Measurements from ENCODE around the gene IKBIP. TPM values are rescaled to one million over a fixed set of nuclear protein-coding genes. Genes with fewer than 3 reads are reported as not detected.

IKBIP gene
- total RNA-seq, 1 experiment from 2014 or later: 14.5 TPM

DNA sequence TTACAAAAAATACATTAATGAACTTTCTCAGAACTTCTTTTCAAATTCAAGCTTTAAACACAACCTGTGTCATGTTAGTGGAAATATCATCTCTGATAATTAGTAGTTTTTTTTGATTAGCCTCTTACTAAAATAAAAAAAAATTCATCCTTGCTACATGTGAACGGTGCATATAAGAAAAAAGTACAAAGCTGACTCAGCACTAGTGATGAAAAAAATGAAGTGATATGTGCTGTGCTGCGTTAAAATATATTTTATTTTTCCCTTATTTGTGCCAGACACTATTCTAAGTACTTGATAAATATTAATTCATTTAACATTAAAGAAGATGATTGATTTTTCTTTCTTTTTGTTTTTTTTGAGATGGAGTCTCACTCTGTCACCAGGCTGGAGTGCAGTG lies 7.5 kb downstream of the IKBIP start:
- RAD21 ChIA-PET (ENCODE audit: low non-redundant PET in 1 of 2, low total read pairs in 2 of 2, uncharacterized antibody in 2 of 2, unreplicated experiment in 2 of 2): no interaction called here
- TF ChIP-seq SP1 (IDR thresholded peaks at IDR 0.05; ENCODE audit: low read depth) (no peak), RAD21 (IDR thresholded peaks at IDR 0.05; ENCODE audit: low read depth) (no peak), JUND (IDR thresholded peaks at IDR 0.05) (no peak), EZH2 (IDR thresholded peaks at IDR 0.05) (no peak), ZFX (IDR thresholded peaks at IDR 0.05) (no peak), CEBPB (IDR thresholded peaks at IDR 0.05; ENCODE audit: low read depth) (no peak), YY1 (IDR thresholded peaks at IDR 0.05; ENCODE audit: extremely low read depth, insufficient replicate concordance, low read depth, low read length) (no peak)
- TF ChIP-seq, protein P1, sequence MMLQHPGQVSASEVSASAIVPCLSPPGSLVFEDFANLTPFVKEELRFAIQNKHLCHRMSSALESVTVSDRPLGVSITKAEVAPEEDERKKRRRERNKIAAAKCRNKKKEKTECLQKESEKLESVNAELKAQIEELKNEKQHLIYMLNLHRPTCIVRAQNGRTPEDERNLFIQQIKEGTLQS (IDR thresholded peaks at IDR 0.05): no peak
- TF ChIP-seq, protein P2, sequence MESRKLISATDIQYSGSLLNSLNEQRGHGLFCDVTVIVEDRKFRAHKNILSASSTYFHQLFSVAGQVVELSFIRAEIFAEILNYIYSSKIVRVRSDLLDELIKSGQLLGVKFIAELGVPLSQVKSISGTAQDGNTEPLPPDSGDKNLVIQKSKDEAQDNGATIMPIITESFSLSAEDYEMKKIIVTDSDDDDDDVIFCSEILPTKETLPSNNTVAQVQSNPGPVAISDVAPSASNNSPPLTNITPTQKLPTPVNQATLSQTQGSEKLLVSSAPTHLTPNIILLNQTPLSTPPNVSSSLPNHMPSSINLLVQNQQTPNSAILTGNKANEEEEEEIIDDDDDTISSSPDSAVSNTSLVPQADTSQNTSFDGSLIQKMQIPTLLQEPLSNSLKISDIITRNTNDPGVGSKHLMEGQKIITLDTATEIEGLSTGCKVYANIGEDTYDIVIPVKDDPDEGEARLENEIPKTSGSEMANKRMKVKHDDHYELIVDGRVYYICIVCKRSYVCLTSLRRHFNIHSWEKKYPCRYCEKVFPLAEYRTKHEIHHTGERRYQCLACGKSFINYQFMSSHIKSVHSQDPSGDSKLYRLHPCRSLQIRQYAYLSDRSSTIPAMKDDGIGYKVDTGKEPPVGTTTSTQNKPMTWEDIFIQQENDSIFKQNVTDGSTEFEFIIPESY (IDR thresholded peaks at IDR 0.05; ENCODE audit: extremely low read depth, insufficient replicate concordance, low read length): no peak
- TF ChIP-seq, protein P3, sequence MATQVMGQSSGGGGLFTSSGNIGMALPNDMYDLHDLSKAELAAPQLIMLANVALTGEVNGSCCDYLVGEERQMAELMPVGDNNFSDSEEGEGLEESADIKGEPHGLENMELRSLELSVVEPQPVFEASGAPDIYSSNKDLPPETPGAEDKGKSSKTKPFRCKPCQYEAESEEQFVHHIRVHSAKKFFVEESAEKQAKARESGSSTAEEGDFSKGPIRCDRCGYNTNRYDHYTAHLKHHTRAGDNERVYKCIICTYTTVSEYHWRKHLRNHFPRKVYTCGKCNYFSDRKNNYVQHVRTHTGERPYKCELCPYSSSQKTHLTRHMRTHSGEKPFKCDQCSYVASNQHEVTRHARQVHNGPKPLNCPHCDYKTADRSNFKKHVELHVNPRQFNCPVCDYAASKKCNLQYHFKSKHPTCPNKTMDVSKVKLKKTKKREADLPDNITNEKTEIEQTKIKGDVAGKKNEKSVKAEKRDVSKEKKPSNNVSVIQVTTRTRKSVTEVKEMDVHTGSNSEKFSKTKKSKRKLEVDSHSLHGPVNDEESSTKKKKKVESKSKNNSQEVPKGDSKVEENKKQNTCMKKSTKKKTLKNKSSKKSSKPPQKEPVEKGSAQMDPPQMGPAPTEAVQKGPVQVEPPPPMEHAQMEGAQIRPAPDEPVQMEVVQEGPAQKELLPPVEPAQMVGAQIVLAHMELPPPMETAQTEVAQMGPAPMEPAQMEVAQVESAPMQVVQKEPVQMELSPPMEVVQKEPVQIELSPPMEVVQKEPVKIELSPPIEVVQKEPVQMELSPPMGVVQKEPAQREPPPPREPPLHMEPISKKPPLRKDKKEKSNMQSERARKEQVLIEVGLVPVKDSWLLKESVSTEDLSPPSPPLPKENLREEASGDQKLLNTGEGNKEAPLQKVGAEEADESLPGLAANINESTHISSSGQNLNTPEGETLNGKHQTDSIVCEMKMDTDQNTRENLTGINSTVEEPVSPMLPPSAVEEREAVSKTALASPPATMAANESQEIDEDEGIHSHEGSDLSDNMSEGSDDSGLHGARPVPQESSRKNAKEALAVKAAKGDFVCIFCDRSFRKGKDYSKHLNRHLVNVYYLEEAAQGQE (IDR thresholded peaks at IDR 0.05; ENCODE audit: low read depth): no peak
- TF ChIP-seq, protein P4, sequence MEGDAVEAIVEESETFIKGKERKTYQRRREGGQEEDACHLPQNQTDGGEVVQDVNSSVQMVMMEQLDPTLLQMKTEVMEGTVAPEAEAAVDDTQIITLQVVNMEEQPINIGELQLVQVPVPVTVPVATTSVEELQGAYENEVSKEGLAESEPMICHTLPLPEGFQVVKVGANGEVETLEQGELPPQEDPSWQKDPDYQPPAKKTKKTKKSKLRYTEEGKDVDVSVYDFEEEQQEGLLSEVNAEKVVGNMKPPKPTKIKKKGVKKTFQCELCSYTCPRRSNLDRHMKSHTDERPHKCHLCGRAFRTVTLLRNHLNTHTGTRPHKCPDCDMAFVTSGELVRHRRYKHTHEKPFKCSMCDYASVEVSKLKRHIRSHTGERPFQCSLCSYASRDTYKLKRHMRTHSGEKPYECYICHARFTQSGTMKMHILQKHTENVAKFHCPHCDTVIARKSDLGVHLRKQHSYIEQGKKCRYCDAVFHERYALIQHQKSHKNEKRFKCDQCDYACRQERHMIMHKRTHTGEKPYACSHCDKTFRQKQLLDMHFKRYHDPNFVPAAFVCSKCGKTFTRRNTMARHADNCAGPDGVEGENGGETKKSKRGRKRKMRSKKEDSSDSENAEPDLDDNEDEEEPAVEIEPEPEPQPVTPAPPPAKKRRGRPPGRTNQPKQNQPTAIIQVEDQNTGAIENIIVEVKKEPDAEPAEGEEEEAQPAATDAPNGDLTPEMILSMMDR (IDR thresholded peaks at IDR 0.05 in 2 of 3, conservative IDR thresholded peaks at IDR 0.05 in 1 of 3; ENCODE audit: borderline replicate concordance in 1 of 3, insufficient read depth in 1 of 3, low read depth in 2 of 3, low read length in 2 of 3): no peak
- CTCF ChIA-PET: interaction anchor here (1.4 kb wide), 1 partner anchor 70 kb away, joined by 4 read pairs; no protein-coding TSS in a partner anchor

More for the DNA sequence above, 7.5 kb downstream of the IKBIP start:
- Histone ChIP-seq H3K4me3 (replicated peaks in 1 of 2; ENCODE audit: low read depth in 1 of 2, low read length in 2 of 2) (no peak overlapping the region), H3K9me2 (ENCODE audit: insufficient read depth) (no peaks in the 10 kb centered on the region), H3K4me2 (ENCODE audit: low read length) (no peak overlapping the region), H4K20me1 (ENCODE audit: insufficient read depth) (no peaks in the 10 kb centered on the region), H3K79me2 (ENCODE audit: insufficient read depth, low read length) (peaks cover 12% of the 10 kb centered on the region), H3K4me1 (ENCODE audit: control insufficient read depth in 1 of 2, insufficient read depth in 2 of 2, low read length in 2 of 2) (peaks cover 19 to 20% of the 10 kb centered on the region in 2 experiments), H3K9ac (ENCODE audit: low read length) (no peak overlapping the region), H3K9me3 (ENCODE audit: control insufficient read depth in 1 of 2, insufficient read depth in 1 of 2, low read depth in 1 of 2, low read length in 2 of 2) (no peaks in the 10 kb centered on the region), H2AFZ (ENCODE audit: low read depth, low read length, poor library complexity, severe bottlenecking) (no peak overlapping the region), H3K27ac (ENCODE audit: low read depth, low read length) (no peak overlapping the region), H3K36me3 (ENCODE audit: control insufficient read depth in 1 of 2, insufficient read depth in 2 of 2, low read length in 2 of 2) (no peaks in the 10 kb centered on the region; a peak in 1 of 4 replicates), H3K27me3 (ENCODE audit: insufficient read depth, low read length) (no peaks in the 10 kb centered on the region)
- ATAC-seq (no peak), DNase-seq (ENCODE audit: low read depth, low spot score) (no peak)
- intact Hi-C loops (cut with micrococcal nuclease): no loop called here
- BruUV-seq (replicated peaks): no TSS peak
- POLR2A ChIA-PET: no interaction called here

All from HCT116 (cell line).